A673 (cell line): ENCODE results near the gene TBC1D9. TPM values are rescaled to one million over a fixed set of nuclear protein-coding genes. Genes with fewer than 3 reads are reported as not detected.

Experiments used
- BruUV-seq: library from RNA; stranded (reverse); fragments of 400-500 nt; replicated peaks from 2 replicates; lab custom pipeline; 2021; lab: Mats Ljungman, UMichigan
- CTCF ChIA-PET: fragments of 300-600 bp; sonication (Branson Sonifier 250); formaldehyde crosslinking; loops from one replicate; lab custom pipeline; 2022; ENCODE audit warnings: antibody characterized with exemption; lab: Charles Lee
- POLR2A ChIA-PET: fragments of 300-600 bp; sonication (Branson Sonifier 250); formaldehyde crosslinking; loops from one replicate; lab custom pipeline; 2022; ENCODE audit warnings: antibody characterized with exemption; ENCODE audit not compliant: low non-redundant PET; lab: Charles Lee
- DNase-seq: peaks from one replicate; pipeline ENCODE4 v3.0.0-alpha.2; 2015; ENCODE audit warnings: low spot score
- H3K27ac ChIP-seq: fragments of 200-600 bp; sonication (generic); 2 replicates; pipeline ENCODE4 v1.5.1; 2016; ENCODE audit warnings: mixed run types, low read depth, mild to moderate bottlenecking, mixed read lengths, antibody characterized with exemption, low read length; ENCODE audit not compliant: poor library complexity, severe bottlenecking
- H3K27me3 ChIP-seq: fragments of 200-600 bp; sonication (generic); replicated peaks from 2 replicates; pipeline ENCODE4 v1.6.1; 2017; ENCODE audit warnings: mixed run types, low read depth, mild to moderate bottlenecking, mixed read lengths, antibody characterized with exemption, low read length; ENCODE audit not compliant: insufficient read depth, poor library complexity
- H3K36me3 ChIP-seq: fragments of 200-600 bp; sonication (generic); 2 replicates; pipeline ENCODE4 v1.6.1; 2016; ENCODE audit warnings: mixed run types, mild to moderate bottlenecking, mixed read lengths, antibody characterized with exemption, low read length; ENCODE audit not compliant: insufficient read depth, poor library complexity, severe bottlenecking
- H3K4me1 ChIP-seq: fragments of 200-600 bp; sonication (generic); 2 replicates; pipeline ENCODE4 v1.6.1; 2017; ENCODE audit warnings: mixed run types, mild to moderate bottlenecking, mixed read lengths, antibody characterized with exemption, low read length; ENCODE audit not compliant: insufficient read depth, poor library complexity, severe bottlenecking
- H3K4me3 ChIP-seq: fragments of 200-600 bp; sonication (generic); 2 replicates; pipeline ENCODE4 v1.5.1; 2016; ENCODE audit warnings: low read depth, mixed run types, mild to moderate bottlenecking, mixed read lengths, low read length; ENCODE audit not compliant: poor library complexity, severe bottlenecking
- H3K9me3 ChIP-seq: fragments of 200-600 bp; sonication (generic); 2 replicates; pipeline ENCODE4 v1.6.1; 2016; ENCODE audit warnings: mixed run types, low read depth, mild to moderate bottlenecking, mixed read lengths, antibody characterized with exemption, low read length; ENCODE audit not compliant: poor library complexity, severe bottlenecking
- EZH2 ChIP-seq: fragments of 200-600 bp; sonication (generic); IDR thresholded peaks from 2 replicates; pipeline ENCODE4 v1.6.1; 2017; ENCODE audit warnings: borderline replicate concordance, low read depth, mild to moderate bottlenecking, mixed read lengths, antibody characterized with exemption, low read length; ENCODE audit not compliant: poor library complexity, severe bottlenecking
- intact Hi-C: fragments of 100-400 bp; cut with micrococcal nuclease; formaldehyde crosslinking; loops from one replicate; pipeline ENCODE4 v1.10.0; 2022; ENCODE audit not compliant: unreplicated experiment
- total RNA-seq: library from RNA; stranded (reverse); gene quantifications from 2 replicates; pipeline ENCODE4 v1.2.3, GENCODE V29; 2021
- TF ChIP-seq, protein P1 (sequence below): fragments of 300-800, 200-600 bp; sonication (generic); conservative IDR thresholded peaks from 2 replicates; pipeline ENCODE4 v1.5.1; 2017; ENCODE audit warnings: low read depth, mild to moderate bottlenecking, antibody characterized with exemption, low read length, moderate library complexity, mixed read lengths

TBC1D9 gene
- total RNA-seq, 1 experiment from 2014 or later: 22.4 TPM

DNA sequence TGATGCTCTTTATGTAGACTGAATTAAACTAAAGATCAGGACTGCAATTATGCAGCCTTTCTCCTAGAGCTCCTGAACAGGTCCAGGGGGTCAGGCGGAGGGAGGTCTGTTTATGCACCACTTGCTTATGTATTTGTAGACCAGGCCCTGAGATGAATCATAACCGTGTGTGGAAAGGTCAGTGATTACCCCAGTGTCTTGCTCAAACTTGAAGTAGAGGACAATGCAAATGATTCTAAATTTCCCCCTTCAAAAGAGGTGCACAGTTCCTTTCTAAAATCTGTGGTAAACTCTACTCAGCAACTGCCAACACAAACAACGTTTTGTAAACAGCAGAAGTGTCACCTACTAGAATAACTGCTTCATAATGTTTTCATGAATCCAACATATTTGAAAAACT lies 13.0 kb upstream of the TBC1D9 start:
- intact Hi-C loops: no loop called here
- TF ChIP-seq EZH2: no peak
- TF ChIP-seq, protein P1, sequence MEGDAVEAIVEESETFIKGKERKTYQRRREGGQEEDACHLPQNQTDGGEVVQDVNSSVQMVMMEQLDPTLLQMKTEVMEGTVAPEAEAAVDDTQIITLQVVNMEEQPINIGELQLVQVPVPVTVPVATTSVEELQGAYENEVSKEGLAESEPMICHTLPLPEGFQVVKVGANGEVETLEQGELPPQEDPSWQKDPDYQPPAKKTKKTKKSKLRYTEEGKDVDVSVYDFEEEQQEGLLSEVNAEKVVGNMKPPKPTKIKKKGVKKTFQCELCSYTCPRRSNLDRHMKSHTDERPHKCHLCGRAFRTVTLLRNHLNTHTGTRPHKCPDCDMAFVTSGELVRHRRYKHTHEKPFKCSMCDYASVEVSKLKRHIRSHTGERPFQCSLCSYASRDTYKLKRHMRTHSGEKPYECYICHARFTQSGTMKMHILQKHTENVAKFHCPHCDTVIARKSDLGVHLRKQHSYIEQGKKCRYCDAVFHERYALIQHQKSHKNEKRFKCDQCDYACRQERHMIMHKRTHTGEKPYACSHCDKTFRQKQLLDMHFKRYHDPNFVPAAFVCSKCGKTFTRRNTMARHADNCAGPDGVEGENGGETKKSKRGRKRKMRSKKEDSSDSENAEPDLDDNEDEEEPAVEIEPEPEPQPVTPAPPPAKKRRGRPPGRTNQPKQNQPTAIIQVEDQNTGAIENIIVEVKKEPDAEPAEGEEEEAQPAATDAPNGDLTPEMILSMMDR: no peak
- no TSS peak for BruUV-seq
- ChIA-PET CTCF (no interaction called here), POLR2A (no interaction called here)
- H3K4me1 ChIP-seq: peaks cover 5% of the 10 kb centered on the region
- H3K27ac ChIP-seq: no peak overlapping the region
- H3K36me3 ChIP-seq: no peaks in the 10 kb centered on the region
- H3K9me3 ChIP-seq: no peaks in the 10 kb centered on the region
- no peak overlapping the region for H3K4me3 ChIP-seq
- no peak for DNase-seq
- H3K27me3 ChIP-seq: no peaks in the 10 kb centered on the region

DNA sequence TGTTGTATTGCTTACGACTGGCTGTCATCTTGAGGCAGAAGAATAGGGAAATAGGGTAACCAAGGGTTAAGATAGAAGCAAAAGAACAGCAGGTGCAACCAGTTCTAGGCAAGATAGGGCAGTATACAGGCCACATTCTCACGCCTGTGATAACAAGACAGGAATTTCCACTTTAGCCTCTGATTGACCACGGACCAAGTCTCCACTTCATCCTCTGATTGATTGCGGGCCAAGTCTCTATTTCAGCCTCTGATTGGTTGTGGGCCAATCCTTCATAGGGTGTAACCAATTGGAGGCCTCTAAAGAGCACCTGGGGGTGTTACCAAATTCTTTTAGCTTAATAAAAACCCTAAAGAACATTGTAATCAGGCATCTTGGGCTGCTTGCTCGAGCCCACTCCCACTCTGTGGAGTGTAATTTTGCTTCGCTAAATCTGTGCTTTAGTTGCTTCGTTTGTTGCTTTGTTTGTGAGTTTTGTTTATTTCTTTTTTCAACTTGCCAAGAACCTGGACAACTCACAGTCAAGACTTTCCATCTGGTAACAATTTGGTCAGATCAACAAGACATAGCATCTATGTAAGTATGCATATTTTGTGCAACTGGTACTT lies 8.7 kb upstream of the TBC1D9 start:
- intact Hi-C loops: no loop called here
- no TSS peak for BruUV-seq
- Histone ChIP-seq H3K36me3 (no peaks in the 10 kb centered on the region), H3K27me3 (no peaks in the 10 kb centered on the region), H3K9me3 (no peaks in the 10 kb centered on the region), H3K4me3 (no peak overlapping the region), H3K4me1 (peaks cover 13% of the 10 kb centered on the region), H3K27ac (no peak overlapping the region)
- TF ChIP-seq EZH2: no peak
- TF ChIP-seq, protein P1: no peak
- ChIA-PET POLR2A (no interaction called here), CTCF (no interaction called here)
- DNase-seq: no peak

DNA sequence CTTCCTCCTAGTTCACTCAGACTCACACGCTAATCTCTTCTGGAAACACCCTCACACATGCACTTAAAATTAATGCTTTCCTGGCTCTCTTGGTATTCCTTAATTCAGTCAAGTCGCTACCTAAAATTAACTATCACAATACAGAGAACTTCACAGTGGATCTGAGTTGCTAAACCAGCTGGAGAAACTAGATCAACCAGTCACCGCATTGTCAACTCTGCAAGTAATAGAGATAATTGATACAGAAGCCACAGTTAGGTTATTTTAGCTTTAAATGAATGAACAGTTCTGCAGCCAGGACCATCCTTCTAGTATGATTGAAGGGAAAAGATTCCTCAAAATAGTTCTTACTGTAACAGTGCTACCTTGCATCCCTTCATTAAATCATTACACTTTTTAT lies 6.0 kb upstream of the TBC1D9 start:
- ChIA-PET POLR2A (no interaction called here), CTCF (no interaction called here)
- no peaks in the 10 kb centered on the region for H3K27me3 ChIP-seq
- H3K36me3 ChIP-seq: no peaks in the 10 kb centered on the region
- H3K4me1 ChIP-seq: peaks cover 18% of the 10 kb centered on the region
- H3K27ac ChIP-seq: peak overlapping the region; percentile 65
- peak; percentile 61 for DNase-seq
- TF ChIP-seq, protein P1: no peak
- no peak for TF ChIP-seq EZH2
- BruUV-seq: no TSS peak
- intact Hi-C loops: no loop called here
- no peaks in the 10 kb centered on the region for H3K9me3 ChIP-seq
- H3K4me3 ChIP-seq: no peak overlapping the region
